Endodermal cell (in vitro differentiated cells): ENCODE results near the gene TAB3. TPM values are rescaled to one million over a fixed set of nuclear protein-coding genes. Genes with fewer than 3 reads are reported as not detected.
A peak's percentile ranks its signal among the peaks of the same experiment; 100 is the strongest.

Source experiments
- DNase-seq: peaks from one replicate; pipeline ENCODE4 v3.0.0-alpha.2; 2017
- H3K27ac ChIP-seq: 2 replicates; pipeline ENCODE4 v1.5.1; 2013; ENCODE audit warnings: mild to moderate bottlenecking, low read depth, low read length, moderate library complexity
- H3K27me3 ChIP-seq: 2 replicates; pipeline ENCODE4 v1.6.1; 2013; ENCODE audit warnings: mild to moderate bottlenecking, low read length, moderate library complexity; ENCODE audit not compliant: insufficient read depth, control insufficient read depth, poor library complexity, severe bottlenecking
- H3K36me3 ChIP-seq: 2 replicates; pipeline ENCODE4 v1.7.0; 2013; ENCODE audit warnings: mild to moderate bottlenecking, low read length, moderate library complexity; ENCODE audit not compliant: control insufficient read depth, insufficient read depth
- H3K4me1 ChIP-seq: one replicate; pipeline ENCODE4 v1.7.0; 2013; ENCODE audit warnings: low read length; ENCODE audit not compliant: control insufficient read depth, insufficient read depth
- H3K4me3 ChIP-seq: 2 replicates; pipeline ENCODE4 v1.5.1; 2013; ENCODE audit warnings: mild to moderate bottlenecking, low read length, moderate library complexity
- H3K9ac ChIP-seq: 2 replicates; pipeline ENCODE4 v1.6.1; 2013; ENCODE audit warnings: mild to moderate bottlenecking, low read length, moderate library complexity; ENCODE audit not compliant: poor library complexity, severe bottlenecking; ENCODE audit errors: extremely low read depth
- H3K9me3 ChIP-seq: 2 replicates; pipeline ENCODE4 v1.6.1; 2013; ENCODE audit warnings: mild to moderate bottlenecking, low read length, moderate library complexity; ENCODE audit not compliant: control insufficient read depth
- H3K27ac Mint-ChIP-seq: 2 replicates; pipeline ENCODE4 v1.8.0; 2020; ENCODE audit warnings: mixed read lengths
- H3K27me3 Mint-ChIP-seq: 2 replicates; pipeline ENCODE4 v1.8.0; 2021; ENCODE audit warnings: mild to moderate bottlenecking, mixed read lengths; ENCODE audit not compliant: insufficient read depth
- H3K36me3 Mint-ChIP-seq: 2 replicates; pipeline ENCODE4 v1.8.0; 2020; ENCODE audit warnings: low read depth, mixed read lengths
- H3K4me1 Mint-ChIP-seq: 2 replicates; pipeline ENCODE4 v1.8.0; 2020; ENCODE audit warnings: mixed read lengths
- H3K4me3 Mint-ChIP-seq: 2 replicates; pipeline ENCODE4 v1.8.0; 2020; ENCODE audit warnings: mild to moderate bottlenecking, moderate library complexity, mixed read lengths
- H3K9me3 Mint-ChIP-seq: 2 replicates; pipeline ENCODE4 v1.8.0; 2020; ENCODE audit warnings: mild to moderate bottlenecking, mixed read lengths
- WGBS, 2 experiments: methylation state at CpG; one replicate each; pipeline versions ENCODE4 v1.1.5 to v1.1.7; 2013; ENCODE audit warnings: missing lambda C conversion rate in 2 of 2, mixed read lengths in 1 of 2; ENCODE audit not compliant: insufficient coverage in 1 of 2, insufficient read length in 1 of 2; 5-methylcytosine and 5-hydroxymethylcytosine counted together
- total RNA-seq, 2 donors: library from RNA; stranded (reverse); fragmentation: NEBNext Ultra II Directional in 1 of 2; extraction: Animal tissue kit (Norgen Biotek cat#: 25700) in 1 of 2; gene quantifications; 2 replicates in 1 of 2; 3 replicates in 1 of 2; pipeline ENCODE4 v1.2.1, GENCODE V29; 2021
- TF ChIP-seq, protein P1 (sequence below): fragments of 200-600 bp; sonication (generic); conservative IDR thresholded peaks from 2 replicates; pipeline ENCODE4 v1.5.0; 2021; ENCODE audit warnings: antibody characterized with exemption, mild to moderate bottlenecking

TAB3 gene
- total RNA-seq, 2 donors from 2014 or later = 19.8 to 23.2 TPM

DNA sequence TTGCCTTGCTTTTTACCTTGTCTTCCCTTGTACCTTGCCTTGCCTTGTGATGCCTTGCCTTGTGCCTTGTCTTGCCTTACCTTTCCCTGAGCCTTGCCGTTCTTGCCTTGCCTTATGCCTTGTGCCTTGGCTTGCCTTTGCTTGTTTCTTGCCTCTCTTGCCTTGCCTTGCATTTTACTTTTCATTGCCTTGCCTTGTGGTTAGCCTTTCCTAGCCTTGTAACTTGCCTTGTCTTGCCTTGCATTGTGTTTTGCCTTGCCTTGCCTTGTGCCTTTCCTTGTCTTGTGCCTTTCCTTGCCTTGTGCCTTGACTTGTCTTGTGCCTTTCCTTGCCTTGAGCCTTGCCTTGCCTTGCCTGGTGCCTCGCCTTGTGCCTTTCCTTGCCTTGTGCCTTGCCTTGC is 84.6 kb downstream of the TAB3 start:
- Histone ChIP-seq H3K36me3 (no peaks in the 10 kb centered on the region), H3K27ac (no peak overlapping the region), H3K9ac (no peak overlapping the region), H3K9me3 (no peaks in the 10 kb centered on the region), H3K4me1 (no peaks in the 10 kb centered on the region), H3K27me3 (no peaks in the 10 kb centered on the region), H3K4me3 (no peak overlapping the region)
- H3K27me3 Mint-ChIP-seq = no peaks in the 10 kb centered on the region
- H3K4me1 Mint-ChIP-seq = no peaks in the 10 kb centered on the region
- WGBS, 2 experiments = 83 to 96% methylated on average over 1 to 2 of the region's 2 CpGs
- H3K4me3 Mint-ChIP-seq = no peak overlapping the region
- H3K9me3 Mint-ChIP-seq = peaks cover 3% of the 10 kb centered on the region
- H3K36me3 Mint-ChIP-seq = no peaks in the 10 kb centered on the region
- DNase-seq = no peak
- no peak overlapping the region for H3K27ac Mint-ChIP-seq
- TF ChIP-seq, protein P1, sequence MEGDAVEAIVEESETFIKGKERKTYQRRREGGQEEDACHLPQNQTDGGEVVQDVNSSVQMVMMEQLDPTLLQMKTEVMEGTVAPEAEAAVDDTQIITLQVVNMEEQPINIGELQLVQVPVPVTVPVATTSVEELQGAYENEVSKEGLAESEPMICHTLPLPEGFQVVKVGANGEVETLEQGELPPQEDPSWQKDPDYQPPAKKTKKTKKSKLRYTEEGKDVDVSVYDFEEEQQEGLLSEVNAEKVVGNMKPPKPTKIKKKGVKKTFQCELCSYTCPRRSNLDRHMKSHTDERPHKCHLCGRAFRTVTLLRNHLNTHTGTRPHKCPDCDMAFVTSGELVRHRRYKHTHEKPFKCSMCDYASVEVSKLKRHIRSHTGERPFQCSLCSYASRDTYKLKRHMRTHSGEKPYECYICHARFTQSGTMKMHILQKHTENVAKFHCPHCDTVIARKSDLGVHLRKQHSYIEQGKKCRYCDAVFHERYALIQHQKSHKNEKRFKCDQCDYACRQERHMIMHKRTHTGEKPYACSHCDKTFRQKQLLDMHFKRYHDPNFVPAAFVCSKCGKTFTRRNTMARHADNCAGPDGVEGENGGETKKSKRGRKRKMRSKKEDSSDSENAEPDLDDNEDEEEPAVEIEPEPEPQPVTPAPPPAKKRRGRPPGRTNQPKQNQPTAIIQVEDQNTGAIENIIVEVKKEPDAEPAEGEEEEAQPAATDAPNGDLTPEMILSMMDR = no peak

DNA sequence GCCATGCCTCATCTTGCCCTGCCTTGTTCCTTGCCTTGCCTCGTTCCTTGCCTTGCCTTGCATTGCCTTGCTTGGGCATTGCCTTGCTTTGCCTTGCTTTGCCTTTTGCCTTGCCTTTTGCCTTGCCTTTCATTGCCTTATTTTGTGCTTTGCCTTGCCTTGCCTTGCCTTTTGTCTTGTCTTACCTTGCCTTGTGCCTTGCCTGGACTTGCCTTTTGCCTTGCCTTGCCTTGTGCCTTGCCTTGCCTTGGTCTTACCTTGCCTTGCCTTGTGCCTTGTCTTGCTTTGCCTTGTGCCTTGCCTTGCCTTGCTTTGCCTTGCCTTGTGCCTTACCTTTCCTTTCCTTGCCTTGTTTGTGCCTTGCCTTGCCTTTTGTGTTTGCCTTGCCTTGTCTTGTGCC is 88.2 kb downstream of the TAB3 start:
- no peaks in the 10 kb centered on the region for H3K9me3 ChIP-seq
- H3K36me3 ChIP-seq = no peaks in the 10 kb centered on the region
- no peak overlapping the region for H3K4me3 ChIP-seq
- Mint-ChIP-seq H3K36me3 (no peaks in the 10 kb centered on the region), H3K9me3 (peaks cover 5% of the 10 kb centered on the region), H3K4me1 (no peaks in the 10 kb centered on the region), H3K4me3 (no peak overlapping the region), H3K27ac (no peak overlapping the region), H3K27me3 (no peaks in the 10 kb centered on the region)
- no peaks in the 10 kb centered on the region for H3K4me1 ChIP-seq
- TF ChIP-seq, protein P1 = no peak
- DNase-seq = no peak
- H3K27me3 ChIP-seq = no peaks in the 10 kb centered on the region
- H3K27ac ChIP-seq = no peak overlapping the region
- 85% methylated on average over 1 of the region's 1 CpG; no CpG with 5 or more reads in 1 of the 2 experiments for WGBS, 2 experiments
- no peak overlapping the region for H3K9ac ChIP-seq

DNA sequence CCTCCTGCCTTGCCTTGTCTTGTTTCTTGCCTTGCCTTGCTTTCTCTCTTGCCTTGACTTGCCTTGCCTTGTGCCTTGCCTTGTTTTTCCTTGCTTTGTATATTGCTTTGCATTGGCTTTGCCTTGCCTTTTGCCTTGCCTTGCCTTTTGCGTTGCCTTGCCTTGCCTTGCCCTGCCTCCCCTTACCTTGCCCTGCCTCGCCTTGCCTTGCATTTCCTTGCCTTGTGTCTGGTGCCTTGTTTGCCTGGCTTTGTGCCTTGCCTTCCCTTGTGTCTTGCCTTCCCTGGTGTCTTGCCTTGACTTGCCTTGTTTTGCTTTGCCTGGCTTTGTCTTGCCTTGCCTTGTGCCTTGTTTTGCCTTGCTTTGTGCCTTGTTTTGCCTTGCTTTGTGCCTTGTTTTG is 89.7 kb downstream of the TAB3 start:
- no peaks in the 10 kb centered on the region for H3K4me1 Mint-ChIP-seq
- no peak overlapping the region for H3K4me3 ChIP-seq
- no peak overlapping the region for H3K4me3 Mint-ChIP-seq
- peak; percentile 20 for DNase-seq
- 85 to 90% methylated on average over 2 of the region's 2 CpGs for WGBS, 2 experiments
- no peak overlapping the region for H3K9ac ChIP-seq
- TF ChIP-seq, protein P1 = no peak
- H3K9me3 Mint-ChIP-seq = peaks cover 5% of the 10 kb centered on the region
- H3K9me3 ChIP-seq = no peaks in the 10 kb centered on the region
- no peaks in the 10 kb centered on the region for H3K27me3 ChIP-seq
- no peak overlapping the region for H3K27ac Mint-ChIP-seq
- H3K27me3 Mint-ChIP-seq = peaks cover 3% of the 10 kb centered on the region
- H3K36me3 Mint-ChIP-seq = no peaks in the 10 kb centered on the region
- no peaks in the 10 kb centered on the region for H3K36me3 ChIP-seq
- H3K27ac ChIP-seq = no peak overlapping the region
- no peaks in the 10 kb centered on the region for H3K4me1 ChIP-seq
